ENCODE measurements around the gene STARD5. TPM values are rescaled to one million over a fixed set of nuclear protein-coding genes. Genes with fewer than 3 reads are reported as not detected.

STARD5 gene
- total and polyA plus RNA-seq, 2 of the 8 experiments (the other 6 are each of a cell fraction or from before 2014, with no cell fraction given) = 5.5 to 10.4 TPM

DNA sequence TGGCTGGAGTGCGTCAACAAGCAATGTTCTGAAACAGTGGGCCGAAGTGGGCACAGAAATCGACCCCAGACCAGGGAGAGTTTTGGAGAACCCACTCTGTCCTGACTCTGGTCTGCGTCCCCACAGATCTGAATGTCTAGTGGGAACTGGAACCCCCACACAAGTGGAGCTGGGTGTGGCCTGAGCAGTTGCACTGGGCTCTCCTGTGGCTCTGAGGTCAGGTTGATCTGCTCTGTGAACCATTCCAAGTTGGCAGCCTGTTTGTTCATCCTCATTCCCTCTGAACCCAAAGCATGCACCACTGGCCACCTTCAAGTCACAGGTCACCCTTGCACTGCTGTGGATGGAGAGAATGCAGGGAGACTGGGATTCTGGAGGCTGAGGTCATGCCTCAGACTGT is 60.5 kb downstream of the STARD5 start:
- Histone ChIP-seq H4K20me1 (replicated peaks in 1 of 2; ENCODE audit: control insufficient read depth in 1 of 2, insufficient read depth in 2 of 2, low read length in 2 of 2) (no peaks in the 10 kb centered on the region), H2BK15ac (ENCODE audit: low read length) (no peak overlapping the region), H3K27ac (ENCODE audit: low read depth, low read length) (no peak overlapping the region), H3K79me2 (ENCODE audit: control insufficient read depth in 1 of 2, insufficient read depth in 2 of 2, low read length in 2 of 2) (no peaks in the 10 kb centered on the region), H3K4me3 (ENCODE audit: extremely low read depth in 1 of 4, insufficient read depth in 2 of 4, low read depth in 3 of 4, low read length in 4 of 4) (no peak overlapping the region), H3K4me2 (ENCODE audit: insufficient read depth in 1 of 2, low read depth in 2 of 2, low read length in 2 of 2) (no peak overlapping the region), H3K36me3 (ENCODE audit: control insufficient read depth in 2 of 4, insufficient read depth in 4 of 4, low read length in 3 of 4) (no peaks in the 10 kb centered on the region), H4K5ac (ENCODE audit: insufficient read length, low read depth, low read length) (no peak overlapping the region), H2BK5ac (ENCODE audit: low read depth, low read length) (no peak overlapping the region), H3K27me3 (replicated peaks in 1 of 4; ENCODE audit: control insufficient read depth in 3 of 4, extremely low read depth in 1 of 4, insufficient read depth in 3 of 4, low read length in 3 of 4) (no peaks in the 10 kb centered on the region; a peak in 1 of 7 replicates), H3K14ac (ENCODE audit: insufficient read length) (no peak overlapping the region), H3K23ac (ENCODE audit: insufficient read length) (no peak overlapping the region), H3K79me1 (ENCODE audit: low read depth, low read length) (no peaks in the 10 kb centered on the region), H3K4ac (replicated peaks; ENCODE audit: insufficient read length, low read depth, low read length) (no peak overlapping the region), H4K91ac (replicated peaks; ENCODE audit: insufficient read length, low read length) (no peak overlapping the region), H2AFZ (ENCODE audit: low read length) (no peak overlapping the region), H2BK120ac (replicated peaks; ENCODE audit: low read depth, low read length) (no peak overlapping the region), H3K18ac (ENCODE audit: extremely low read depth, low read length) (no peak overlapping the region), H3K9ac (replicated peaks in 1 of 4; ENCODE audit: extremely low read depth in 1 of 4, low read depth in 3 of 4, low read length in 3 of 4) (no peak overlapping the region), H3K23me2 (ENCODE audit: low read depth, low read length) (no peaks in the 10 kb centered on the region), H2BK12ac (ENCODE audit: low read depth, low read length) (no peak overlapping the region), H2AK5ac (ENCODE audit: low read depth, low read length) (no peak overlapping the region), H2BK20ac (ENCODE audit: low read length) (no peak overlapping the region), H3K4me1 (replicated peaks in 1 of 4; ENCODE audit: control insufficient read depth in 3 of 4, insufficient read depth in 4 of 4, low read length in 3 of 4) (peaks cover 0 to 5% (median 1%) of the 10 kb centered on the region in 4 experiments; a peak in 2 of 7 replicates), H4K8ac (ENCODE audit: extremely low read depth, insufficient read depth, low read length) (no peak overlapping the region; the same call in 1 of the 2 replicates), H3K56ac (replicated peaks; ENCODE audit: insufficient read length, low read depth, low read length) (no peak overlapping the region), H3K9me3 (ENCODE audit: insufficient read depth in 2 of 2, low read depth in 1 of 2, low read length in 1 of 2) (no peaks in the 10 kb centered on the region)
- 97% methylated on average over 4 of the region's 4 CpGs; no CpG with 5 or more reads in 1 of the 2 experiments for WGBS, 2 experiments (ENCODE audit: extremely low coverage in 1 of 2, insufficient coverage in 1 of 2, insufficient read length in 1 of 2, insufficient replicate concordance in 2 of 2, low coverage in 1 of 2, low lambda C conversion rate in 2 of 2, missing lambda C conversion rate in 1 of 2)
- TF ChIP-seq YY1 (IDR thresholded peaks at IDR 0.05; ENCODE audit: low read depth, low read length) = no peak
- TF ChIP-seq ZNF274 (IDR thresholded peaks at IDR 0.05; ENCODE audit: borderline replicate concordance, extremely low read depth, low read length) = no peak
- no peak for TF ChIP-seq POLR2AphosphoS5 (IDR thresholded peaks at IDR 0.05; ENCODE audit: low read depth, low read length)
- TF ChIP-seq HDAC6 (IDR thresholded peaks at IDR 0.05; ENCODE audit: low read depth, low read length) = no peak
- no peak for TF ChIP-seq JUND (IDR thresholded peaks at IDR 0.05; ENCODE audit: low read length)
- TF ChIP-seq TEAD4 (IDR thresholded peaks at IDR 0.05; ENCODE audit: low read depth, low read length) = no peak
- TF ChIP-seq RAD21 (IDR thresholded peaks at IDR 0.05 in 1 of 2, conservative IDR thresholded peaks at IDR 0.05 in 1 of 2; ENCODE audit: low read depth in 2 of 2, low read length in 2 of 2) = no peak
- TF ChIP-seq CEBPB (IDR thresholded peaks at IDR 0.05; ENCODE audit: low read depth, low read length) = no peak
- no peak for TF ChIP-seq RXRA (IDR thresholded peaks at IDR 0.05; ENCODE audit: insufficient read depth, low read depth, low read length)
- no peak for TF ChIP-seq RBBP5 (IDR thresholded peaks at IDR 0.05; ENCODE audit: borderline replicate concordance, low read depth, low read length)
- TF ChIP-seq, protein P1, sequence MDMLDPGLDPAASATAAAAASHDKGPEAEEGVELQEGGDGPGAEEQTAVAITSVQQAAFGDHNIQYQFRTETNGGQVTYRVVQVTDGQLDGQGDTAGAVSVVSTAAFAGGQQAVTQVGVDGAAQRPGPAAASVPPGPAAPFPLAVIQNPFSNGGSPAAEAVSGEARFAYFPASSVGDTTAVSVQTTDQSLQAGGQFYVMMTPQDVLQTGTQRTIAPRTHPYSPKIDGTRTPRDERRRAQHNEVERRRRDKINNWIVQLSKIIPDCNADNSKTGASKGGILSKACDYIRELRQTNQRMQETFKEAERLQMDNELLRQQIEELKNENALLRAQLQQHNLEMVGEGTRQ (IDR thresholded peaks at IDR 0.05; ENCODE audit: low read length) = no peak
- ChIA-PET CTCF (ENCODE audit: partially characterized antibody) (interaction anchor here (0.6 to 9.8 kb wide), 11 partner anchors 49 to 589 kb away, joined by 3 to 262 read pairs (median 3); no protein-coding TSS in a partner anchor), POLR2A (ENCODE audit: partially characterized antibody) (no interaction called here)
- no peak for FAIRE-seq
- DNase-seq (ENCODE audit: low read depth in 1 of 2, low spot score in 2 of 2) = no peak

Data from H1 (cell line).